K562 (cell line): Measurements from ENCODE around the gene INSL3. TPM values are rescaled to one million over a fixed set of nuclear protein-coding genes. Genes with fewer than 3 reads are reported as not detected.

Source experiments
- CC2D1A ChIP-seq: fragments of 450-650 bp; IDR thresholded peaks from 2 replicates; pipeline ENCODE4 v1.6.1; 2017; ENCODE audit warnings: mild to moderate bottlenecking
- KHSRP ChIP-seq: fragments of 450-650 bp; IDR thresholded peaks from 2 replicates; pipeline ENCODE4 v1.6.1; 2017
- MXD1 ChIP-seq: fragments of 250-450 bp; sonication (Bioruptor Pico); IDR thresholded peaks from 2 replicates; pipeline ENCODE4 v1.8.0; 2021; ENCODE audit warnings: borderline replicate concordance, mild to moderate bottlenecking, moderate library complexity; ENCODE audit not compliant: poor library complexity, severe bottlenecking
- POLR3G ChIP-seq: IDR thresholded peaks from 2 replicates; pipeline ENCODE4 v1.6.1; 2011; ENCODE audit not compliant: insufficient read length, insufficient replicate concordance; ENCODE audit errors: extremely low read depth
- TAL1 ChIP-seq: fragments of 450-650 bp; IDR thresholded peaks from 2 replicates; pipeline ENCODE4 v1.6.1; 2016; ENCODE audit warnings: mild to moderate bottlenecking
- U2AF2 ChIP-seq: fragments of 200-400 bp; formaldehyde crosslinking; optimal IDR thresholded peaks from 2 replicates; pipeline ENCODE3; 2017; ENCODE audit warnings: low read depth, mild to moderate bottlenecking, low read length
- polyA plus RNA-seq, 8 experiments: library from polyadenylated mRNA; depleted of rRNA in 4 of 8; stranded (reverse) in 5 of 8; unstranded in 3 of 8; fragments of >200 nt; fragmentation: Nextera tagmentation in 2 of 8; fragmentation: Illumina TruSeq in 1 of 8; extraction: Ambion mirVana in 2 of 8; extraction: Trizol in 1 of 8; gene quantifications; 2 replicates each; pipeline versions ENCODE4 v1.2.1 to v1.2.3, GENCODE V29; 2011 to 2014; ENCODE audit warnings: inconsistent platforms in 1 of 8, missing spikeins in 1 of 8
- total RNA-seq, 7 experiments: library from RNA; depleted of rRNA in 6 of 7; stranded (reverse); fragments of >200 nt in 6 of 7; fragmentation: Illumina TruSeq in 2 of 7; extraction: Trizol in 2 of 7; gene quantifications; 2 replicates each; pipeline versions ENCODE4 v1.2.1 to v1.2.3, GENCODE V29; 2011 to 2021; ENCODE audit warnings: low replicate concordance in 1 of 7
- TF ChIP-seq, protein P1 (sequence below), 2 experiments: fragments of 450-650 bp; IDR thresholded peaks; 2 replicates each; pipeline ENCODE4 v1.6.1; 2016; ENCODE audit warnings: mild to moderate bottlenecking in 2 of 2, borderline replicate concordance in 1 of 2, low read depth in 1 of 2, moderate library complexity in 1 of 2
- TF ChIP-seq, protein P2 (sequence below): sonication (generic); formaldehyde crosslinking; IDR thresholded peaks from 2 replicates; pipeline ENCODE4 v1.8.1; 2023; ENCODE audit warnings: missing genetic modification reagents, mild to moderate bottlenecking, borderline replicate concordance
- TF ChIP-seq, protein P3 (sequence below): fragments of 450-650 bp; formaldehyde crosslinking; IDR thresholded peaks from 2 replicates; pipeline ENCODE4 v1.4.0; 2022; ENCODE audit warnings: missing genetic modification characterization
- TF ChIP-seq, protein P4 (sequence below): fragments of 450-650 bp; IDR thresholded peaks from 2 replicates; pipeline ENCODE4 v1.6.1; 2016; ENCODE audit warnings: missing biosample characterization, missing genetic modification characterization

Gene INSL3
- total and polyA plus RNA-seq, 9 of the 15 experiments (the other 6 are each of a cell fraction or from before 2014, with no cell fraction given): not detected

DNA sequence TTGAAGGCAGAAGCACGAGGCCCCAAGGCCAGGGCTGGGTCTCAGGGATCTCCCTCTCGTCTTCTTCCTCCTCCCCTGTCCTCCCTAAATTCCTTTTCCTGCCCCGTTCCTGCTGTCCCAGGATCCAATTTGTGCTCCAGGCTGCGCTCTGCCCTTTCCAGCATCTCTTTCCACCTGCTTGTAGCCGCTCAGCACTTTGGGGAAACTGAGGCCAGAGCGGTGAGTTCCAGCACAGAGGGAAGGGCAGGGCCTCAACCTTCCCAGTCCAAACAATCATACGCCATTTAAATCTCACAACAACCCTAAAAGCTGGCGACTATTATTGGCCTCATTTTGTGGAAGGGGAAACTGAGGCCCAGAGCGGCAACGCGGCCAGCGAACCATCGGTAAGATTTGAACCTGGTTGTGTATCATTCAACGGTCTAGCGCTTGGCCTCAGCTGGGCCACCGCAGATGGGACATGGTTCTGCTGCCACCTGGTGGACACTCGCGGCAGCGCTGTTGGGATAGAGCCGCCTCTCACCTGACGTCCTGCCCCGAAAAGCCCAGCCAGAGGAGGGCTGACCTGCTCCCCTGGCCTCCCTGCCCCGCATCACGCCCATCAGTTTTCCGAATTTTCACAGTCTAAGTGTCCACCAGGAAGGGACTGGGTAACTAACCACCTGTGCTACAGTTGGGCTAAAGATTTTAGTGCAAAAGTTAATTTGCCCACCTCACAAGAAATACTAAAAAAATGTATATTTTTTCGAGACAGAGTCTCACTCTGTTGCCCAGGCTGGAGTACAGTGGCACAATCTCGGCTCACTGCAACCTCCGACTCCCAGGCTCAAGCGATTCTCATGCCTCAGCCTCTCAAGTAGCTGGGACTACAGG, 34.2 kb upstream of the INSL3 start (continued):
- TF ChIP-seq, protein P1, sequence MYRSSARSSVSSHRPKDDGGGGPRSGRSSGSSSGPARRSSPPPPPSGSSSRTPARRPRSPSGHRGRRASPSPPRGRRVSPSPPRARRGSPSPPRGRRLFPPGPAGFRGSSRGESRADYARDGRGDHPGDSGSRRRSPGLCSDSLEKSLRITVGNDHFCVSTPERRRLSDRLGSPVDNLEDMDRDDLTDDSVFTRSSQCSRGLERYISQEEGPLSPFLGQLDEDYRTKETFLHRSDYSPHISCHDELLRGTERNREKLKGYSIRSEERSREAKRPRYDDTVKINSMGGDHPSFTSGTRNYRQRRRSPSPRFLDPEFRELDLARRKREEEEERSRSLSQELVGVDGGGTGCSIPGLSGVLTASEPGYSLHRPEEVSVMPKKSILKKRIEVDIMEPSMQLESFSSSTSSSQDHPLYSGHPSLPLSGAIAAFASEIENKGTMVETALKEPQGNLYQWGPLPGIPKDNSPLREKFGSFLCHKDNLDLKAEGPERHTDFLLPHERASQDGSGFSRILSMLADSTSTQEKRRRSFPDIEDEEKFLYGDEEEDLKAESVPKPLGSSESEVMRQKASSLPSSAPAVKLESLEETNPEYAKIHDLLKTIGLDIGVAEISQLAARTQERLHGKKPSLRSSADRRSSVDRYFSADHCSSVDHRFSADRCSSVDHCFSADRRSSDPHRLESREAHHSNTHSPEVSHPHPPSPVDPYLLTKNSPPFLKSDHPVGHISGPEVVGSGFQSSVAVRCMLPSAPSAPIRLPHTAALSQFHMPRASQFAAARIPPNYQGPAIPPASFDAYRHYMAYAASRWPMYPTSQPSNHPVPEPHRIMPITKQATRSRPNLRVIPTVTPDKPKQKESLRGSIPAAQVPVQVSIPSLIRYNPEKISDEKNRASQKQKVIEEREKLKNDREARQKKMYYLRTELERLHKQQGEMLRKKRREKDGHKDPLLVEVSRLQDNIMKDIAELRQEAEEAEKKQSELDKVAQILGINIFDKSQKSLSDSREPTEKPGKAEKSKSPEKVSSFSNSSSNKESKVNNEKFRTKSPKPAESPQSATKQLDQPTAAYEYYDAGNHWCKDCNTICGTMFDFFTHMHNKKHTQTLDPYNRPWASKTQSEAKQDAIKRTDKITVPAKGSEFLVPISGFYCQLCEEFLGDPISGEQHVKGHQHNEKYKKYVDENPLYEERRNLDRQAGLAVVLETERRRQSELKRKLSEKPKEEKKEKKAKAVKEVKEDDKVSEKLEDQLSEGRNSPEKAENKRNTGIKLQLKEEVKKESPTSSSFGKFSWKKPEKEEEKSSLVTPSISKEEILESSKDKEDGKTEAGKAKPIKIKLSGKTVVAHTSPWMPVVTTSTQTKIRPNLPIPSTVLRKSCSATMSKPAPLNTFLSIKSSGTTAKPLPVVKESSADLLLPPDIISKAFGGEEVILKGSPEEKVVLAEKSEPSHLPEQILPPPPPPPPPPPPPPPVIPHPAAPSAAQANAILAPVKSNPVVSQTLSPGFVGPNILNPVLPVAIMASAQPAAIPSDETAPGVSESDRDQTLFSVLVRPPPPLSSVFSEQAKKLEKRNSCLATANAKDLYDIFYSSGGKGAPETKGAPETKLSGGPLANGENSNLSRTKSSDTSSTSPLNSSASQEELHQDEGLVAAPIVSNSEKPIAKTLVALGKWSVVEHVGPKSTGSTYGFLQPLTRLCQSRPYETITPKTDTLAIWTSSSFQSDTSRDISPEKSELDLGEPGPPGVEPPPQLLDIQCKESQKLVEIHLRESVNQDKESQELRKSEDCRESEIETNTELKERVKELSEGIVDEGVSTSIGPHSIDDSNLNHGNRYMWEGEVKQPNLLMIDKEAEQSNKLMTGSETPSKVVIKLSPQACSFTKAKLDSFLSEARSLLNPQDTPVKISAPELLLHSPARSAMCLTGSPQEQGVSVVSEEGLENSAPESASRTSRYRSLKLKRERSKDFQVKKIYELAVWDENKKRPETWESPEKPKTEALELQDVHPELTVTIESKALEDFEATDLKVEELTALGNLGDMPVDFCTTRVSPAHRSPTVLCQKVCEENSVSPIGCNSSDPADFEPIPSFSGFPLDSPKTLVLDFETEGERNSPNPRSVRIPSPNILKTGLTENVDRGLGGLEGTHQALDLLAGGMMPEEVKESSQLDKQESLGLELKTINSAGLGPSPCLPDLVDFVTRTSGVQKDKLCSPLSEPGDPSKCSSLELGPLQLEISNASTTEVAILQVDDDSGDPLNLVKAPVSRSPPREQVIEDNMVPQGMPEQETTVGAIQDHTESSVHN (IDR thresholded peaks at IDR 0.05; ENCODE audit: borderline replicate concordance in 1 of 2, low read depth in 1 of 2): no peak
- TF ChIP-seq, protein P2, sequence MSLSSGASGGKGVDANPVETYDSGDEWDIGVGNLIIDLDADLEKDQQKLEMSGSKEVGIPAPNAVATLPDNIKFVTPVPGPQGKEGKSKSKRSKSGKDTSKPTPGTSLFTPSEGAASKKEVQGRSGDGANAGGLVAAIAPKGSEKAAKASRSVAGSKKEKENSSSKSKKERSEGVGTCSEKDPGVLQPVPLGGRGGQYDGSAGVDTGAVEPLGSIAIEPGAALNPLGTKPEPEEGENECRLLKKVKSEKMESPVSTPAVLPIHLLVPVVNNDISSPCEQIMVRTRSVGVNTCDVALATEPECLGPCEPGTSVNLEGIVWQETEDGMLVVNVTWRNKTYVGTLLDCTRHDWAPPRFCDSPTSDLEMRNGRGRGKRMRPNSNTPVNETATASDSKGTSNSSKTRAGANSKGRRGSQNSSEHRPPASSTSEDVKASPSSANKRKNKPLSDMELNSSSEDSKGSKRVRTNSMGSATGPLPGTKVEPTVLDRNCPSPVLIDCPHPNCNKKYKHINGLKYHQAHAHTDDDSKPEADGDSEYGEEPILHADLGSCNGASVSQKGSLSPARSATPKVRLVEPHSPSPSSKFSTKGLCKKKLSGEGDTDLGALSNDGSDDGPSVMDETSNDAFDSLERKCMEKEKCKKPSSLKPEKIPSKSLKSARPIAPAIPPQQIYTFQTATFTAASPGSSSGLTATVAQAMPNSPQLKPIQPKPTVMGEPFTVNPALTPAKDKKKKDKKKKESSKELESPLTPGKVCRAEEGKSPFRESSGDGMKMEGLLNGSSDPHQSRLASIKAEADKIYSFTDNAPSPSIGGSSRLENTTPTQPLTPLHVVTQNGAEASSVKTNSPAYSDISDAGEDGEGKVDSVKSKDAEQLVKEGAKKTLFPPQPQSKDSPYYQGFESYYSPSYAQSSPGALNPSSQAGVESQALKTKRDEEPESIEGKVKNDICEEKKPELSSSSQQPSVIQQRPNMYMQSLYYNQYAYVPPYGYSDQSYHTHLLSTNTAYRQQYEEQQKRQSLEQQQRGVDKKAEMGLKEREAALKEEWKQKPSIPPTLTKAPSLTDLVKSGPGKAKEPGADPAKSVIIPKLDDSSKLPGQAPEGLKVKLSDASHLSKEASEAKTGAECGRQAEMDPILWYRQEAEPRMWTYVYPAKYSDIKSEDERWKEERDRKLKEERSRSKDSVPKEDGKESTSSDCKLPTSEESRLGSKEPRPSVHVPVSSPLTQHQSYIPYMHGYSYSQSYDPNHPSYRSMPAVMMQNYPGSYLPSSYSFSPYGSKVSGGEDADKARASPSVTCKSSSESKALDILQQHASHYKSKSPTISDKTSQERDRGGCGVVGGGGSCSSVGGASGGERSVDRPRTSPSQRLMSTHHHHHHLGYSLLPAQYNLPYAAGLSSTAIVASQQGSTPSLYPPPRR (CRISPR knock-in tag): no peak
- TF ChIP-seq MXD1 (CRISPR knock-in tag): no peak
- TF ChIP-seq CC2D1A: peak; percentile 64; the same call in 1 of the 2 replicates
- TF ChIP-seq, protein P3, sequence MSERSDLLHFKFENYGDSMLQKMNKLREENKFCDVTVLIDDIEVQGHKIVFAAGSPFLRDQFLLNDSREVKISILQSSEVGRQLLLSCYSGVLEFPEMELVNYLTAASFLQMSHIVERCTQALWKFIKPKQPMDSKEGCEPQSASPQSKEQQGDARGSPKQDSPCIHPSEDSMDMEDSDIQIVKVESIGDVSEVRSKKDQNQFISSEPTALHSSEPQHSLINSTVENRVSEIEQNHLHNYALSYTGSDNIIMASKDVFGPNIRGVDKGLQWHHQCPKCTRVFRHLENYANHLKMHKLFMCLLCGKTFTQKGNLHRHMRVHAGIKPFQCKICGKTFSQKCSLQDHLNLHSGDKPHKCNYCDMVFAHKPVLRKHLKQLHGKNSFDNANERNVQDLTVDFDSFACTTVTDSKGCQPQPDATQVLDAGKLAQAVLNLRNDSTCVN: no peak
- TF ChIP-seq TAL1: no peak
- no peak for TF ChIP-seq U2AF2
- no peak for TF ChIP-seq KHSRP
- TF ChIP-seq, protein P4, sequence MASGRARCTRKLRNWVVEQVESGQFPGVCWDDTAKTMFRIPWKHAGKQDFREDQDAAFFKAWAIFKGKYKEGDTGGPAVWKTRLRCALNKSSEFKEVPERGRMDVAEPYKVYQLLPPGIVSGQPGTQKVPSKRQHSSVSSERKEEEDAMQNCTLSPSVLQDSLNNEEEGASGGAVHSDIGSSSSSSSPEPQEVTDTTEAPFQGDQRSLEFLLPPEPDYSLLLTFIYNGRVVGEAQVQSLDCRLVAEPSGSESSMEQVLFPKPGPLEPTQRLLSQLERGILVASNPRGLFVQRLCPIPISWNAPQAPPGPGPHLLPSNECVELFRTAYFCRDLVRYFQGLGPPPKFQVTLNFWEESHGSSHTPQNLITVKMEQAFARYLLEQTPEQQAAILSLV (tag): no peak
- no peak for TF ChIP-seq POLR3G
